OCI-M2 (cell line): Measurements from ENCODE around the gene TBX21.
"Not testable (repeated sequence)": the region's sequence is repeated elsewhere in the genome, so short reads cannot be mapped to it uniquely, and the experiment has no call there.

Experiments
- DNase-seq: peaks from one replicate; lab custom pipeline; 2025; ENCODE audit not compliant: unreplicated experiment; lab: John Stamatoyannopoulos, UW

The TBX21 gene

DNA sequence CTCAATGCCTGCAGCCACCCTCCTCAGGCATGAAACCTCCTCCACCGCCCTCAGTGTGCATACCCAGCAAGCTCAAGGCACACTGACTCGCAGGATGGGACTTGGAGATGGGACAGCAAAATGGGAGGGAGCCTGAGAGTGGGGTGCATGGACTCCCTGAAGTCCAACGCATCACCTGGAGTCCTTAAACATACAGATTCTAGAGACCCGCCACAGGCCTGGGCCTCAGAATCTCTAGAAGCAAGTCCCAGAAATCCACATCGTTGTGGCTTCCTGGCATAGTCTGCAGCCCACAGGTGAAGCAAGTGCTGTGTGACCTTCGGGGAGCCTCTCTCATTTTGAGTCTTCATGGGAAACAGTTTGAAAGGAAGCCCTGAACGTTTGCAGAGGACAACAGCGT, 3.6 kb upstream of the TBX21 start:
- no peak for DNase-seq

DNA sequence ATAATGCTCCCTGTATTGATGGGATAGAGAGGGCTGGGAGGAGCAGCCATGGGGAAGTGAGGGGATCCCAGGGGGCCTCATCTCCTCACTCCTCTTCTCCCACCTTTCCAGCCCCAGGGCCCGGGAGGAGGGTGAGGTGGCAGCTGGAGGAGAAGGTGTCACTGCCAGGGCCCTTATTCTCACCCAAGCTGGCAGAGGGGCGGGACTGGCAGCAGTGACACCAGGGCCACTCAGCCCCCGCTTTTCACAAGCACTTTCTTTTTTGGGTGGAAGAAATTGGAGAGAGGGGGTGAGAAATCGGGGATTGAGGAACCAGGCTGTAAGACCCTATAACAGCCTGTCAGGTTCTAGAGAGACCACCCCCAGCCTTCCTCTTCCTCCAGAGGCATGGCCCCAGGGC, 2.4 kb upstream of the TBX21 start:
- DNase-seq: no peak

DNA sequence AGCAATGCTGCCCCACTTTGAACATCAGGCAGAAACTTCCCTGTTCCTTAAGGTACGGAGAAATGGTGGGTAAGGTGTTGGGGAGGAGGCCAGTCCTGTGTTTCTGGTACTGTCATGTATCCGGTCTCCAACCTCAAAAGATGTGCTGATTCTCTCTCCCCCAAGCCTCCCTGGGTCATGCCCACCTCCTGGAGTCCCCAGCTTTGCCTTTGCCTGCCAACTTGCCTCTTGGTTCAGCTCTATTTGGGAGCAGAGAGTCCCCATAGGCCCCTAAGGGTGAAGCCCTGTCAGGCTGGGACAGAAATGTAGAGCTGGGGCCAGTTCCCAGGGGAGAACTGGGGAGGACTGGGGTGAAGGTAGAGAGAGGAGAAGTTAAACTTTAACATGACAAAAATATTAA, 1.6 kb upstream of the TBX21 start:
- DNase-seq: no peak

DNA sequence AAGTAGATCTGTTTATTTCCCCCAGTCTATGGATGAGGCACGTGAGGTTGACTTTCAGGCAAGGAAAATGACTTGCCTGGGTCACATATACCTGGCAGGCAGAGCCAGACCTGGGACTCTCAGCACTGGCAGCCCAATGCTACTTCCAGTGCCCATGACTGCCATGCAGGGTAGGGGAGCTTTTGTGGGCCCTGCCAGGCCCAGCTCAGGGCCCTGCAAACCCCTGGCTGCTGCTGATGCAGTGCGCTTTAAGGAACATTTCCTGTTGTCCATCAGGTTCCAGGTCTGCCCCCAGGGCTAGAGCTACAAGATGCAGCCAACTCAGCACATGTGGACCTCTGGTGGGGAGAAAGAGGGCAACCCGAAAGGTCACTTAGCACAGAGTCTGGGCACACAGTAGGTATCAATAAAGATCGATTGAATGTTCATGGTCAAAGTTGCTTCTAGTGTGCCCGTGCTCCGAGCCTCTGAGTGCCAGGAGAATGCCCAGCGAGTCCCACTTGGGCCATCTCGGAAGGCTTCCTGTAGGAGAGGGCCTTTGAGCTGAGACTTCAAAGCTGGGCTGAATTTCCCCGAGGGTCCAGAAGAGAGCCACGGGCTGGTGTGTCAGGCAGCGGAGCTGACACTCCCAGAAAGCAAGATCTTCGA, 513 bp upstream of the TBX21 start:
- no peak for DNase-seq

DNA sequence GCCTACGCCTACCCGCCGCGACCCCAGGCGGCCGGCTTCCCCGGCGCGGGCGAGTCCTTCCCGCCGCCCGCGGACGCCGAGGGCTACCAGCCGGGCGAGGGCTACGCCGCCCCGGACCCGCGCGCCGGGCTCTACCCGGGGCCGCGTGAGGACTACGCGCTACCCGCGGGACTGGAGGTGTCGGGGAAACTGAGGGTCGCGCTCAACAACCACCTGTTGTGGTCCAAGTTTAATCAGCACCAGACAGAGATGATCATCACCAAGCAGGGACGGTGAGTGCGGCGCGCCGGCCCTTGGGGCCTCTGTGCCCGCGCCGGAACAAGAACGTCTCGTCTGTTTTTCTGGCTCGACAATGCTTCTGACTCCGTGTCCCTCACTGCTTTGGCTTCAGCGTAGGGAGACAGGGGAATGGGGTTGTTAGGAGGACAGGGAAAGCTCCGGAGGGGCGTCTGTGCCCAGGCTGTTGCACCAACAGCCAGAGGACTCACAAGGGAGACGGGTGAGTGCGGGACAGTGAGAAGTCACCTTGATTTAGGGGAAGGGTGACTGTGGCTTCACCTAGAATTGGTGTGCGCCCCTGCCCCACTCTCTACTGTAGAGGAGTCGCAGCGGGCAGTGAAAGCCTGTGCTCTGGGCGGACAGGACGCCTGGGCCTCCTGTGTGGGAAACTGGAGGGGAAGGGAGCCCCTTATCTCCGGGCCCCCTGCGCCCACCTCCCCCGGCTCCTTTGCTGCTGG, 806 bp downstream of the TBX21 start:
- DNase-seq: no peak

DNA sequence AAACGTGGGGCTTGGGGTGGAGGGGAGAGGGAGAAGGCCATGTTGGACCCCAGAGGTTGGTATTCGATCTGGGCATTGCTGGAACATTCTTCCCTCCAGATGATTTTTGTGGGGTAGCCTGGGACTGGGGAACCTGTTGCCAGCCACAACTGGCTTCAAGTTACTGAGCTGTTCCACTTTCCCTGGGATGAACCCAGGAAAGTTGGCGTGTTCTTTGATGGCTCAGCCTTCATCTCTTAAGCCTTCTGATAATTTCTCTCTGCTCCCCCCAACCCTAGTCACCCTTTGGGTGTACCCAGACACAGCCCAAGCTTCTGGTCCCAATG, 2.1 kb downstream of the TBX21 start:
- DNase-seq: no peak

- no peak for DNase-seq
Observed at GRCh38 chr17:47735536-47736011, 2.5 kb downstream of the TBX21 start.

- DNase-seq: no peak
Observed at GRCh38 chr17:47736501-47737495, 3.8 kb downstream of the TBX21 start.

DNA sequence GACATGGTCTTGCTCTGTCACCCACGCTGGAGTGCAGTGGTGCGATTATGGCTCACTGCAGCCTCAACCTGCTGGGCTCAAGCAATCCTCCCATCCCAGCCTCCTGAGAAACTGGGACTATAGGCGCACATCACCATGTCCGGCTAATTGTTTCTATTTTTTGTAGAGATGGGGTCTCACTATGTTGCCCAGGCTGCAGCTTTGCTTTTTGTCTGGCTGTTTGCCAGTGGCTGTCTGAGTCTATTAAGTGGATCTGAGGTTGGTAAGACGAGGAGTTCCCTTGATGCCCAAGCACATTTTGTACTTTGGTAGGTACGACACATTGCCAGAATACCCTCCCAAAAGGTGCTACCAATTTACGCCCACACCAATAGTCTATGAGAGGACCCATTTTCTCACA, 5.1 kb downstream of the TBX21 start:
- DNase-seq: no peak

DNA sequence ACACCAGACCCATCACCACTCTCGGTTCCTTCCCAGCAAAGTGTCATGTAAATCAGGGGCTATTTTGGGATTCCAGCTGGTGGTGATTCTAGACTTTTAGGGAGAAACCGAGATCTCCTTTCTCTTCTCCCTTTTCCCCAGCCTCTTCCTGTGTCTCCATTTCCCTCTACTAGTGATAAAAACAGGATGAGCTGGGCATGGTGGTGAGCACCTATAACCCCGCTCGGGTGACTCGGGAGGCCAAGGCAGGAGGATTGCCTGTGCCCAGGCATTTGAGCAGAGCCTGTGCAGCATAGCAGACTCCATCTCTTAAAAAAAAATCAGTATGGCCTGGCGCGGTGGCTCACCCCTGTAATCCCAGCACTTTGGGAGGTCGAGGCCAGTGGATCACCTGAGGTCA, 6.1 kb downstream of the TBX21 start:
- no peak for DNase-seq

- DNase-seq: not testable (repeated sequence)
Observed at GRCh38 chr17:47739945-47740344, 6.9 kb downstream of the TBX21 start.

DNA sequence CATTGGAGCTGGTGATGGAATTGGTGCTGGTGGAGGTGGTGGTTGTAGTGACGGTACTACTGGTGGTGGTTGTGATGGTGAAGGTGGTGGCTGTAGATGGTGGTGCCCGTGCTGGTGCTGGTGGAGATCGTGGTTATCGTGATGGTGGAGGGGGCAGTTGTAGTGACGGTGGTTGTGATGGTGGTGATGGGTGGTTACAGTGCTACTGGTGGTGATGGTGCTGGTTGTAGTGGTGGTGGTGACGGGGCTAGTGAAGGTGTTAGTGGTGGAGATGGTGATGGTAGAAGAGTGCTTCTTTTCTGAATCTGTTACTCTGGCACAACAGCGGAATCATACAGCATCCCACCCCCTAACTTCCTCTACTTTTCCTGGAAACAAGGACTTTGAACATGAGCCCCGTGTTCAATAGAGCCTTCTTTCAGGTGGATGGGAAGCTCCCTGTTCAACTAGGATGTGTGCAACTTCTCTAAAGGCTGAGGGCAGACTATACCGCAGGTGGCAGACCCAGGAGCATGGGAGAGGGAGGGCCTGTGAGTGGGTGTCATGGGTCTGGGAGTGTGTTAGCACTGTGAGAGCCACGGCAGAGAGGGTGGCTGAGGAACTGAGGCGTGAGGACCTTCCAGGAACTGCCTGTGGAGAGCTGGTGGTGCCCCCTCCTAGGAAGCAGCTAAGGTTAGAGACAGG, 8.2 kb downstream of the TBX21 start:
- DNase-seq: no peak

DNA sequence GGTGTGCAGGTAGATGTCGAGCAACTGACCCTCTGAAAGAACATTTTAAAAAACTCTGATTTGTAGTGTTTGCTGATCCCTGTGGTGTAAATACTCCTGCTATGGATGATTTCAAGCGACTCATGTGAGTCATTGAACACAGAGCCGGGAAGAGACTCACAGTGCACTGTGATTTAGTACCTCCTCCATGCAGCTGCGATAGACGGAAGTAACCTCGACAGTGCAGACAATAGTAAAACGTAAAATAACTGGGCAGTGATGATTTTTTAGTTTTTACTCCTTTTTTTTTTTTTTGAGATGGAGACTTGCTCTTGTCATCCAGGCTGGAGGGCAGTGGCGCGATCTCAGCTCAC, 8.7 kb downstream of the TBX21 start:
- DNase-seq: no peak

DNA sequence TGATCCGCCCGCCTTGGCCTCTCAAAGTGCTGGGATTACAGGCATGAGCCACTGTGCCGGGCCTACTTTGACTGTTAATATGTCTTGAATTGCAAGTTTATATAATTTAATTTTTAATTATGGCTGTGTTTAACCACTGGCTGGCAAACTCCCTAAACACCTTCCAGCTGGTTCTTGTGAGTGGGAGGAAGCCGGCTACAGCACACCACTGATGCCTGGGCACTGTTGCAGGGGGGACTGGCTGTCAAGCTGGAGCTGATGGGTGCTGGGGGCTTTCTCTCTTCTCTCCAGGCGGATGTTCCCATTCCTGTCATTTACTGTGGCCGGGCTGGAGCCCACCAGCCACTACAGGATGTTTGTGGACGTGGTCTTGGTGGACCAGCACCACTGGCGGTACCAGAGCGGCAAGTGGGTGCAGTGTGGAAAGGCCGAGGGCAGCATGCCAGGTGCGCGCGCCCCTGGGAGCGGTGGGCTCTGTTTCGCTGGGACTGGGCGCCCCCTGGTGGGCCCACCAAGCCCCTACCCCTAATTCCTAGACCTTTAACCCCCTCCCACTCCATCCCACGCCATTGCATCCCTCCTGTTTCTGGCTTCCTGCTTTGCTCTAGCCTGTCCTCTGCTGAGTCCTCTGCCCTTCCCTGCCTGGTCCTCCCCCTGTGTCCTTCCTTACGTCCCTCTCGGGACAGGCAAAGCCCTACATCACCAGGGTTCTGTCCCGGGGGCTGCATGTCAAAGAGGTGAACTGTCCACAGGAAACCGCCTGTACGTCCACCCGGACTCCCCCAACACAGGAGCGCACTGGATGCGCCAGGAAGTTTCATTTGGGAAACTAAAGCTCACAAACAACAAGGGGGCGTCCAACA, 9.5 kb downstream of the TBX21 start:
- DNase-seq: no peak

DNA sequence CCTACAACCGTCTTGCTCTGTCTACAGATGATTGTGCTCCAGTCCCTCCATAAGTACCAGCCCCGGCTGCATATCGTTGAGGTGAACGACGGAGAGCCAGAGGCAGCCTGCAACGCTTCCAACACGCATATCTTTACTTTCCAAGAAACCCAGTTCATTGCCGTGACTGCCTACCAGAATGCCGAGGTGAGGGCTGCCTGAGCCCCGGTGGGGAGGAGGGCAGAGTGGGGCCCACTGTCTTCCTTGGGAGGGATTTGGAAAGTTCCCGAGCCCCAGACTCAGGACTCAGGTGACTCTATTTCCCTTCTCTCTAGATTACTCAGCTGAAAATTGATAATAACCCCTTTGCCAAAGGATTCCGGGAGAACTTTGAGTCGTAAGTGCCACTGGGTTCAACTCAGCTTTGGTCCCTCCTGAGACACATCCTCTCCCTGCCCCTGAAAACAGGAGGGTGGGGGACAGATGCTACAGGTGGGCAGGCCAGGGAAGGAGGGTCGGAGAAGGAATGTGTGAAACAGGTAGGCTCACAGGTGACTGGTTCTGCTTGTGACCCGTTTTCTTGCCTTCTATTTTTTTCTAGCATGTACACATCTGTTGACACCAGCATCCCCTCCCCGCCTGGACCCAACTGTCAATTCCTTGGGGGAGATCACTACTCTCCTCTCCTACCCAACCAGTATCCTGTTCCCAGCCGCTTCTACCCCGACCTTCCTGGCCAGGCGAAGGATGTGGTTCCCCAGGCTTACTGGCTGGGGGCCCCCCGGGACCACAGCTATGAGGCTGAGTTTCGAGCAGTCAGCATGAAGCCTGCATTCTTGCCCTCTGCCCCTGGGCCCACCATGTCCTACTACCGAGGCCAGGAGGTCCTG, 11.4 kb downstream of the TBX21 start:
- no peak for DNase-seq

DNA sequence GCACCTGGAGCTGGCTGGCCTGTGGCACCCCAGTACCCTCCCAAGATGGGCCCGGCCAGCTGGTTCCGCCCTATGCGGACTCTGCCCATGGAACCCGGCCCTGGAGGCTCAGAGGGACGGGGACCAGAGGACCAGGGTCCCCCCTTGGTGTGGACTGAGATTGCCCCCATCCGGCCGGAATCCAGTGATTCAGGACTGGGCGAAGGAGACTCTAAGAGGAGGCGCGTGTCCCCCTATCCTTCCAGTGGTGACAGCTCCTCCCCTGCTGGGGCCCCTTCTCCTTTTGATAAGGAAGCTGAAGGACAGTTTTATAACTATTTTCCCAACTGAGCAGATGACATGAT, 12.0 kb downstream of the TBX21 start:
- DNase-seq: no peak

- no peak for DNase-seq
Observed at GRCh38 chr17:47751471-47751870, 18.4 kb downstream of the TBX21 start.

DNA sequence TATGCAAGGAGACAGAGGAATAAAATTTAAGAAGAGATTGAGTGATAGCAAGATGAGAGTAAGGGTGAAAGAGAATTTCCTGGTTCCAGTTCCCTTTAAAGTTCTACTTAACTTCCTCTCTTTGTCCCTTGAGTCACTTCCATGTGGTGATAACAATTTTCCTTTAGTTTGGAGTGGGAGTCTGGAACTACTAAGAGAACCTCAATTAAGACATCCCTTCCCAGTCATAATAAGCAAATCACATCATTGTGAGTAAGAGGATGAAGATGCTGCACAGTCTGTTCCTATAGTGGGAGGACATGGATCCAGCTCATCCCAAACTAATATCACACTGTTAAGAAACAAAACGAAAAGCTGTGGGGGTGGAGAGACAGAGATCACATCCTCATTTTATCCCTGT, 24.4 kb downstream of the TBX21 start:
- DNase-seq: no peak

DNA sequence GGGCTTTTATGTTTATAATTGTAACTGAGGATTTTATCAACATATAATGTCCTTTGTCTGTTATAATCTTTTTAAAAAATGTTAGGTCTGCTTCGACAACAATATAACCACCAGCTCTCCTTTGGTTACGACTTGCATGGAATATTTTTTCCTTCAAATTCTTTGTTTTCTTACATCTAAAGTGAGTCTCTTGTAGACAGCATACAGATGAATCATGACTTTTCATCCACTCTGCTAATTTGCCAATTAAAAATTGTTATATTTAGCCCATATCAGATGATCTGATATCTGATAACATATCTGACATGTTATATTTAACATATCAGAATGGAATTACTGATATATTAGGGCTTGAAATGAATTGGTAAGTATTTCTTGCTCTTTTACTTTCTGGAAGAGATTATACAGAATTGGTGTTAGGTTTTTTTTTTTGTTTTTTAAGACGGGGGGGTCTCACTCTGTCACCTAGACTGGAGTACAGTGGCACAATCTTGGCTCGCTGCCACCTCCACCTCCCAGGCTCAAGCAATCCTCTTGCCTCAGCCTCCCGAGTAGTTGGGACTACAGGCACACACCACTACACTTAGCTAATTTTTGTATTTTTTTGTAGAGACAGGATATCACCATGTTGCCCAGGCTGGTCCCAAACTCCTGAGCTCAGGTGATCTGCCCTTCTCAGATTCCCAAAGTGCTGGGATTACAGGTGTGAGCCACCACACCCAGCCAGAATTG, 27.5 kb downstream of the TBX21 start:
- no peak for DNase-seq
